GM19324 (cell line): ENCODE data around the gene LAPTM5.
"Not testable (repeated sequence)": the region's sequence is repeated elsewhere in the genome, so short reads cannot be mapped to it uniquely, and the experiment has no call there.

Source experiments
- ATAC-seq: cut with Tn5 transposase; IDR thresholded peaks from one replicate; pipeline ENCODE4 v1.9.1; 2021; ENCODE audit warnings: mild to moderate bottlenecking, moderate library complexity; ENCODE audit not compliant: unreplicated experiment, low FRiP score

The LAPTM5 gene

DNA sequence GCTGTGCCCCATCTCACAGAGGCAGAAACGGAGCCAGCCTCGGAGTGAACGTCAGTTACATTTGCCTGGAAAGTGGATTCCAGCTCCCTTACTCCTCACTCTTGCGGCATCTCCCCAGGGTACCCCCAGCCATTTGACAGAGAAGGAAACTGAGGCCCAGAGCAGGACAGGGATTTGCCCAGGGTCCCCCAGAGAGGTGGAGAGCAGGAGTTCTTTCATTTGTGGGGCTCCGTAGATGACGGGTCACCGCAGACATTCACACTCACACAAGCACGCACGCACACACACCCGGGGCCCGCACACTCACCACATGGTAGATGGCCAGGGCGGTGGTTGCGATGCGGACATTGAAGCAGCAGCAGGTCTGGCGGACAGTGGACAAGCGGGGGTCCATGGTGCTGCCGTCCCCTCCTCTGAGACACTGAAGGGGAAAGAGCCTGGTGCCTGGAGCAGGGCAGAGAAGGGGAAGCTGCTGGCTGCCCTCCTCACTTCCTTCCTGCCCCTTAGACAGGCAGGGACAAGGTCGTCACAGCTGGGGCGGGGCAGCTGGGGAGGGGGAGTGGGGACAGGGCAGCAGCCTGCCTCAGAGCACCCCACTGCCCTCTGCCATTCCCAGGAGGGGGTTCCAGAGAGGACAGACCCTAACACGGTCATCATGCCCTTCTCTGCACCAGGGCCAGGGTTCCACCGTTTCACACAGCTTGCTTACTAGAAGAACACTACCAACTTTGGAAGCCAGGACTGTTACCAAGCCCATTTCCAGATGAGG is at the start of gene LAPTM5:
Gene LAPTM5, minus strand, starts transcription at position 423 of the 769 bp plus-strand sequence. Its CDS starts 29 bp downstream, at position 394.
- no peak for ATAC-seq

- no peak for ATAC-seq
Observed at GRCh38 chr1:30806381-30807317, 49.1 kb upstream of the LAPTM5 start.

DNA sequence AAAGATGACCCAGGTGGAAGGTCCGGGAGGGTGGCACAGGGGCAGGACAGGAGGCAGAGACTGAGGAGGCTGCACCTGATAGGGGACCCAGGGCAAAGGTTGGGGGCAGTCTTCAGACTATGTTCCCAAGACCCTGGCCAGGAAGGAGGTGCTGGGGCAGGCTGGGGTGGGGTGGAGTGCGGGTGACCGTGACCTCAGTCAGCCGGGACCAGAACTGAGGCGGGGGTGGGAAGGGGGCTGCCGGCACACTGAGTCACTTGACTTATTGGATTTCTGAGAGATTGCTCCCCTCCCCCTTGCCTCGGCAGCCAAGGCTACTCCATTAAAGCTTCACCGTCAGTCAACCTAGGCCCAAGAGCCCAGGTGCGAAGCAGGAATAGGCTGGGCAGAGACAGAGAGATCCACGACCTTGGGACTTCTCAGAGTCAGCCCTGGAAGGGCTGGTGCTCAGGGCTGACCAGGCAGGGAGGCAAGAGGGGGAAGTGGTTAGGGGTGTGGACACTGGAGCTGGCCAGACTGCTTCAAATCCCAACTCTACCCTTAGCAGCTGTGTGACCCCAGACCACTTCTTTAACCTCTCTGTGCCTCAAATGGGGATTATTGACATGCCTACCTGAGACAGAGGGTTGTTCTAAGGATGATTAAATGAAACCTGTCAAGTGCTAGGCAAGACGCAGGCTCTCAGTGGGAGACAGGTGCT is 47.9 kb upstream of the LAPTM5 start:
- no peak for ATAC-seq

DNA sequence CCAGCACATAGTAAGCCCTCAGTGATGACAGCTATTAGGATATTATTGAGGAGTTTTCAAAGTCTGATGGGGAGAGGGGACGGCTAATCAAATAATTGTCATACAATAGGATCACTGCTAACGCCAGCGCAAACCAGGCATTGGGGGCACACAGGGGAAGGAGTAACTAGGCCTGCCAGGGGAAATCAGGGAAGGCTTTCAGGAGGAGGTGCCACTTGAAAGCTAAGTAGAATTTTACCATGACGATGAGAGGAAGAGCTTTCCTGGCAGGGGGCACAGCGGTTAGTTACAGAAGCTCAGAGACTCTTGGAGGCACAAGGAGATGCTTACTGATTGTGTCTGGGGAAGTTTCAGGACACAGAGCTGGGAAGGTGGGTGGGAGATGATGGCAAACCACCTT is 47.2 kb upstream of the LAPTM5 start:
- ATAC-seq, result no peak

DNA sequence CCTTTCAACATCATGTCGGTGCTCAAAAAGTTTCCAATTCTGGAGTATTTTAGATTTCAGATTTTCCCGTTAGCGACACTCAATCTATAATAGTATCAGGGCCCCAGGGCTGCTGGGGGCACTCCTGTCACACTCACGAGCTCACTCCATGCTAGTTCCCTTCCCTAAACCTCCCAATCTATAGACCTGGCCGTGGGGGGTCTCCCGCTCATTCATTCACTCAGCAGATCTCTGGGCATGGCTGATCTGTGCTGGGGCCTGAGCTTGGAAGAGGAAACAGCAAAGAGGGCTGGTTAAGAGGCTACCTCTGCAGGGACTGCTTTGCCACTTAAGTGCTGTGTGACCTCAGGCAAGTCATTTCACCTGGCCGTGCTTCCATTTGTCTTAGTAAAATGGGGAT is 46.8 kb upstream of the LAPTM5 start:
- ATAC-seq, result no peak

GRCh38 chr1:30803562-30803961 is 46.0 kb upstream of the LAPTM5 start:
- ATAC-seq, result no peak

DNA sequence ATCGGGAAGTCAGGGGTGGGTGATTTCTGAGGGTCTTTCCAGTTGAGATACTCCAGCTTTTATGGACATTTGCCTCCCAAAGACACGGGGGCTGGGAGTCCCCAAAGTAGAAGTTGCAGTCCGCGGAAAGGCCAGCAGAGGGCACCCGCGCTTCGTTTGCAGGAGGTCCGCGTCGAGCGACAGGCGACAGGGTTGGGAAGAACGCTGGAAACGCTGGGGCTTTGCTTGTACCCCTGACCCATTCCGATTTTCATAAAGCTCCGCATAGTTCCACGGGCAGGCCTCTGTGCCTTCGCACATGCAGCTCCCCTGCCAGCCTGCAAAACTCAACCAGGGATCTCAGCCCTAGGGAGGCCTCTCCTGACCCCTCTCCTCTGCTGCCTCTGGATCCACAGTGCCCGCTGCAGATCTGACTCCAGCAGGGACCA is 44.2 kb upstream of the LAPTM5 start:
- ATAC-seq, result no peak

DNA sequence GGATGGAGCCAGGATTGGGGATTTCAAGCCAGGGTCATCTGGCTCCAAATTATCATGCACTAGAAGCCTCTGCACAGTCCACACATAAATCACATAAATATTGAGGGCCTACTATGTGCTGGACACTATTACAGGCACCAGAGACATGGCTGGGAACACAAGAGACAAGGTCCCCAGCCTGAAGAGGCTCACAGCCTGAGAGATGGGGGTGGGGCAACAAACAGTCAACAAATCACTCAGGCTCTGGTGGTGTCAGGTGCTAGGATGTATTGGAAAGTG is 41.6 kb upstream of the LAPTM5 start:
- no peak for ATAC-seq

GRCh38 chr1:30798389-30799232 is 41.0 kb upstream of the LAPTM5 start:
- ATAC-seq, result no peak

GRCh38 chr1:30795026-30795425 is 37.5 kb upstream of the LAPTM5 start:
- no peak for ATAC-seq

DNA sequence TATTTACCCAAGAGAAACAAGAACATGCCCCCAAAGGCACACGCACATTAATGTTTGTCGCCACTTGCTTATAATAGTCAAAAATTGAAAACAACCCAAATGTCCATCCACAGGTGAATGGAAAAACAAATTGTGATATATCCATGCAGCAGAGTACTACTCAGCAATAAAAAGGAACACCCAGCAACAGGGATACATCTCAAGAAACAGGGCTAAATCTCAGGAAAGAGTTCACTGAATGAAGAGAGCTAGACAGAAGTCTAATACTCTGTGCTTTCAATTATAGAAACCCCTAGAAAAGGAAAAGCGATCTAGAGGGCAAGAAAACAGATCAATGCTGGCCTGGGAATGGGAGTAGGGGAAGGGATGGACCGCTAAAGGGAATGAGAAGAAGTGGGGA is 36.7 kb upstream of the LAPTM5 start:
- no peak for ATAC-seq

DNA sequence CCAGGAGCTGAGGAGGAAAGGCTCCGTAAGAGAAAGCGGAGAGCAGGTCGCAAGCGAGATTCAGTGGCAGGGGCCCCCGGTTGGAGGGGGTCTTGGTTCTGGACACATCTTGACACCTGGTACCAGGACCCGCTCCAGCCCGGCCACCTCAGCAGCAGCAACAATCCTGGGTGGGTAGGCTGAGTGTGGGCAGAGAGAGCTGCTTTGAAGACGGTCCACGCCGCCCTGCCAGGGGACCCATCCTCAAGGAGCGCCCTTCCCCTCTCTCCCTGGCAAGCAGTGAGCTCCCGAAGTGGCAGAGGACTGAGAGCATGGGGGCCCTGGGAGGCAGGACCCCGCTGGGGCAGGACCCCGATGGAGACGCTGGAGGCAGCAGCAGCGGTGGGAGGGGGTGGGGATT is 35.6 kb upstream of the LAPTM5 start:
- no peak for ATAC-seq

- no peak for ATAC-seq
Observed at GRCh38 chr1:30791868-30792267, 34.3 kb upstream of the LAPTM5 start.

DNA sequence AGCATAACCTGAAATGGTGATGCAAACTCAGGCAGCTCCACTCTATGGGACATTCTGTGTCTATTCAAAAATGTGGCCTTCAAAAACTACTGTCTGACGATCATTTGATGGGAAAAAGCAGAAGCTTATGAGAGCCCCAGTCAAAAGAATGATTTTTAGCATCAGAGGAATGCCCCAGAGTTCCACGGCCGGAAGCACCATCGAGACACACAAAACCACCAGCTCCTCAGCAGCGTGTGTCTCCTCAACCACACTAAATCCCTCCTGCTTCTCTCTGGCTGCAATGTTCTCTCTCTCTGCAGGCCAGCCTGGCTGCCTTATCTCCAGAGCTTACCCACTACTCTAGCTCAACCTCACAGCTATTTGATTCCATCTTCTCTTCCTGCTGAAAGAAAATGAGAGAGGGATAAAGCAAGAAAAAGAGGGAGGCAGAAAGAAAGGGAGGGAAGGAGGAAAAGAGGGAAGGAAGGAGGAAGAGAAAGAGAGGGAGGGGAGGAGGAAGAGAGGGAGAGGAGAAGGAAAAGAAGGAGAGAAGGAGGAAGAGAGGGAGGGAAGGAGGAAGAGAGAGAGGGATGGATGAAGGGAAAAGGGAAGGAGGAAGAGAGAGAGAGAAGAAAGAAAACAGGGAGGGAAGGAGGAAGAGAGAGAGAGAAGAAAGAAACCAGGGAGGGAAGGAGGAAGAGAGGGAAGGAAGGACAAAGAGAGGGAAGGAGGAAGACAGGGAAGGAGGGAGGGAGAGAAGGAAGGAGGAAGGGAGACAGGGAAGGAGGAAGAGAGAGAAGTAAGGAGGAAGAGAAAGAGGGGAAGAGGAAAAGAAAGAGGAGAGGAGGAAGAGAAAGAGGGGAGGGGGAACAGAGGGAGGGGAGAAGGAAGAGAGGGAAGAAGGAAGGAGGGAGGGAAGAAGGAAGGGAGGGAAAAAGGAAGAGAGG is 33.5 kb upstream of the LAPTM5 start:
- ATAC-seq, result no peak

- ATAC-seq, result not testable (repeated sequence)
Observed at GRCh38 chr1:30790256-30790525, 32.6 kb upstream of the LAPTM5 start.

DNA sequence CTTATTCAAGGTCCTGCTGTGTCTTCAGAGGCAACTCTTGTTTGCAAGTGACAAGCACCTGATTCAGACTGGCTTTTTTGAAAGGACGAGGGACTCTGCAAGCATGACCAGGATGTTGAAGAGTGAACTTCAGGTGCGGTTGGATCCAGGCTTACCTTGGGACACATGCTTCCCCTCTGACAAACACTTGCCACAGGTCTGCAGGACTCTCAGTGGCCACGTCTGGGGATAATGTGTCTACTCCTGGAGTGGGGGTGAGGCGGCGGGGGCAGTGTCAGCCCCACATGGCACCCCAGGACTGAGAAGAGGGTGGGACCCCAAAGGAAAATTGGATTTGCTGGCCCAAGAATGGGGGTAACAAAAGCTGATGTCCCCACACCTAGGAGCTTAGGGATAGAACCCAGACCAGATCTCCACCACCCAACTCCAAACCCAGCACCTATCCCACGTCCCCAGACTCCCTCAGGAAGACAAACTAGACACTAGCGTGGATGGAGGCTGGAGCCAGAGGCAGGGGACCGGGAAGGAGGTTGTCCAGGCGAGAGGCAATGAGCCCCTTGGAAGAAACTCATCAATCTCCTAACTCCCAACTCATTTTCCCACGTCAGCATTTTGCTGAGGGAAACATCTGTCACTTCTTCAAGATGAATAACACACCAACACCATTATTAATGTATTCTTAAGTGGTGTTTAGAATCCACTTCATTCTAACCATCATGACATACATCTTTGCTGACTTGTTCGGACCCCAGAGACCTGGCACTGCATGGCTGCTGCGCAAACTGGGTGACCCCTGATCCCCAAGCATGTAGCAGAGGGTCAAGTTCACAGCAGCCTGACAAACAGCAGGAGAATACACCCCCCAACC is 32.0 kb upstream of the LAPTM5 start:
- no peak for ATAC-seq

DNA sequence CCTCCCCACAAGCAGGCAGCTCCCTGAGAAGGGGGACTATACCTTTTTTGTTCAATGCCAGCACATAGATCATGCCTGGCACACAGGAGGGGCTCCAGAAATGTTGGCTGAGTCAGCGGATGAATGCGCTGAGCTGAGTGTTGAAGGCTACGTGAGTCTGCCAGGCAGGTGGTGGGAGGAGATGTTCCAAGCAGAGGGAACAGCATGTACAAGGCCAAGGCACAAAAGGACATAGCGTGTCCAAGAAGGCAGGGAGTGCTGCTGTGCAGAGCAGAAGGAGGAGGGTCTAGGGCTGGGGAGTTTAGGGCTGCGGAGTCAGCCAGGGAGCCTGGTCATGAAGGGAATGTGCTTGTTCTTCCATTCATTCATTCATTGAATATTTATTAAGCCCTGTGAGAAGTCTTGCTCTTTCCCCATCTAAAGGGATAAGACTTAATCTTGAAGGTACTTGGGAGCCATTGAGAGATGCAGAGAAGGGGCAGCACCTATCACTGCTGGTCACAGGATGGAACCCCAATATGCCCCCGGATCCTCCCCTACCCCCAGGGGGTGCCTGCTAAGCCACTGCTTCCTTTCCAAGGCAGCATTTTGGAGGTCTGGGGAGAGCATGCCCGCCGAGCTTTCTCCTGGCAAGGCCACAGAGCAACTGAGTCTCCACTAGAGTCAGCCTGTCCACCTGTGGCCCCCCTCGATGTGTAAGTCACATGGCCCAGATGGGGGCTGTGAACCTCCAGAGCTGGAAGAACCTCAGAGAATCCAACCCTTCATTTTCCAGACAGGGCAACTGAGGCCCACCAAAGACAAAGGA is 31.2 kb upstream of the LAPTM5 start:
- ATAC-seq, result no peak
